Breast epithelium (tissue), 4 donors: ENCODE measurements around the gene FRMPD4. TPM values are rescaled to one million over a fixed set of nuclear protein-coding genes. Genes with fewer than 3 reads are reported as not detected.

Source experiments
- DNase-seq, 2 donors: peaks; one replicate each; pipeline ENCODE4 v3.0.0-alpha.2; 2019; ENCODE audit warnings: low spot score in 2 of 2
- H3K27ac ChIP-seq, 2 donors: fragments of 200-600 bp; sonication (generic) in 1 of 2; one replicate each; pipeline ENCODE4 v1.5.1; 2016 to 2019; ENCODE audit warnings: mild to moderate bottlenecking in 1 of 2
- H3K27me3 ChIP-seq, 2 donors: fragments of 200-600 bp; sonication (generic) in 1 of 2; one replicate each; pipeline versions ENCODE4 v1.5.1 to v1.6.0; 2017 to 2019; ENCODE audit warnings: control low read depth in 1 of 2, mild to moderate bottlenecking in 1 of 2
- H3K36me3 ChIP-seq: fragments of 200-600 bp; one replicate; pipeline ENCODE4 v1.5.1; 2019
- H3K4me1 ChIP-seq, 2 donors: fragments of 200-600 bp; sonication (generic); one replicate each; pipeline ENCODE4 v1.5.1; 2016 to 2019; ENCODE audit warnings: control low read depth in 1 of 2
- H3K4me3 ChIP-seq, 3 donors: fragments of 200-600 bp; sonication (generic); 1 replicate in 2 of 3; 2 replicates in 1 of 3; pipeline ENCODE4 v1.5.1; 2016 to 2019; ENCODE audit warnings: mild to moderate bottlenecking in 3 of 3, moderate library complexity in 2 of 3
- H3K9me3 ChIP-seq, 2 donors: fragments of 200-600 bp; sonication (generic) in 1 of 2; one replicate each; pipeline ENCODE4 v1.5.1; 2016 to 2019; ENCODE audit warnings: control low read depth in 1 of 2
- CTCF ChIP-seq, 3 donors: fragments of 450-650 bp; IDR thresholded peaks; one replicate each; pipeline ENCODE4 v1.5.1; 2016 to 2017; ENCODE audit warnings: antibody characterized with exemption in 3 of 3, mild to moderate bottlenecking in 3 of 3, moderate library complexity in 3 of 3
- POLR2A ChIP-seq: fragments of 450-650 bp; IDR thresholded peaks from one replicate; pipeline ENCODE4 v1.6.1; 2016; ENCODE audit warnings: antibody characterized with exemption, mild to moderate bottlenecking, moderate library complexity
- POLR2AphosphoS5 ChIP-seq, 3 donors: sonication (generic); formaldehyde crosslinking; IDR thresholded peaks; one replicate each; pipeline ENCODE4 v1.6.1; 2017; ENCODE audit warnings: antibody characterized with exemption in 3 of 3
- intact Hi-C: fragments of 100-400 bp; cut with DNase I; formaldehyde crosslinking; loops from one replicate; pipeline ENCODE4 v1.15.1; 2023; ENCODE audit warnings: low total_unique reads
- total RNA-seq, 3 donors: library from RNA; depleted of rRNA; stranded (reverse); fragments of >200 nt; gene quantifications; one replicate each; pipeline ENCODE4 v1.1.0, GENCODE V29; 2016

The FRMPD4 gene
- total RNA-seq, 3 donors from 2014 or later, result under 0.01 TPM

- H3K27me3 ChIP-seq, result peaks cover 0 to 41% of the 10 kb centered on the region in 2 donors
Observed at GRCh38 chrX:12702509-12703091, 564.3 kb downstream of the FRMPD4 start.

GRCh38 chrX:12704706-12705105 is 566.4 kb downstream of the FRMPD4 start:
- Histone ChIP-seq H3K36me3 (no peaks in the 10 kb centered on the region), H3K9me3 (no peaks in the 10 kb centered on the region), H3K4me1 (no peaks in the 10 kb centered on the region), H3K27ac (no peak overlapping the region), H3K4me3 (no peak overlapping the region), H3K27me3 (peaks cover 0 to 35% of the 10 kb centered on the region in 2 donors)
- intact Hi-C loops, result no loop called here
- no peak for DNase-seq
- TF ChIP-seq POLR2A (no peak), CTCF (IDR thresholded peaks at IDR 0.05) (no peak), POLR2AphosphoS5 (IDR thresholded peaks at IDR 0.05) (no peak)

More at GRCh38 chrX:12702509-12703091, 564.3 kb downstream of the FRMPD4 start:
- no peaks in the 10 kb centered on the region for H3K9me3 ChIP-seq
- DNase-seq, result no peak
- TF ChIP-seq POLR2AphosphoS5 (IDR thresholded peaks at IDR 0.05), result no peak
- TF ChIP-seq CTCF (IDR thresholded peaks at IDR 0.05), result no peak
- TF ChIP-seq POLR2A, result no peak
- intact Hi-C loops, result no loop called here
- no peaks in the 10 kb centered on the region for H3K36me3 ChIP-seq
- H3K4me1 ChIP-seq, result no peaks in the 10 kb centered on the region
- H3K27ac ChIP-seq, result no peak overlapping the region
- H3K4me3 ChIP-seq, result no peak overlapping the region

GRCh38 chrX:12709047-12709446 is 570.8 kb downstream of the FRMPD4 start:
- DNase-seq, result no peak
- intact Hi-C loops, result no loop called here
- TF ChIP-seq POLR2A, result no peak
- Histone ChIP-seq H3K27me3 (peaks cover 0 to 16% of the 10 kb centered on the region in 2 donors), H3K27ac (no peak overlapping the region), H3K36me3 (no peaks in the 10 kb centered on the region), H3K9me3 (no peaks in the 10 kb centered on the region), H3K4me3 (no peak overlapping the region), H3K4me1 (no peaks in the 10 kb centered on the region)

- Histone ChIP-seq H3K4me3 (no peak overlapping the region), H3K27ac (no peak overlapping the region), H3K9me3 (no peaks in the 10 kb centered on the region), H3K4me1 (no peaks in the 10 kb centered on the region), H3K27me3 (peaks cover 0 to 15% of the 10 kb centered on the region in 2 donors), H3K36me3 (no peaks in the 10 kb centered on the region)
- intact Hi-C loops, result no loop called here
- no peak for DNase-seq
- TF ChIP-seq POLR2AphosphoS5 (IDR thresholded peaks at IDR 0.05), result no peak
Observed at GRCh38 chrX:12711435-12712040, 573.3 kb downstream of the FRMPD4 start.

- TF ChIP-seq POLR2AphosphoS5 (IDR thresholded peaks at IDR 0.05) (no peak), CTCF (IDR thresholded peaks at IDR 0.05) (no peak), POLR2A (no peak)
- intact Hi-C loops, result no loop called here
- H3K27me3 ChIP-seq, result peaks cover 0 to 46% of the 10 kb centered on the region in 2 donors
Observed at GRCh38 chrX:12716574-12716973, 578.3 kb downstream of the FRMPD4 start.

GRCh38 chrX:12719837-12720236 is 581.6 kb downstream of the FRMPD4 start:
- H3K4me3 ChIP-seq, result no peak overlapping the region
- no peaks in the 10 kb centered on the region for H3K9me3 ChIP-seq
- no peak overlapping the region for H3K27ac ChIP-seq
- no peak for DNase-seq
- H3K36me3 ChIP-seq, result no peaks in the 10 kb centered on the region
- intact Hi-C loops, result no loop called here
- H3K4me1 ChIP-seq, result no peaks in the 10 kb centered on the region
- H3K27me3 ChIP-seq, result peaks cover 0 to 65% of the 10 kb centered on the region in 2 donors
- no peak for TF ChIP-seq POLR2A
- no peak for TF ChIP-seq CTCF (IDR thresholded peaks at IDR 0.05)
- no peak for TF ChIP-seq POLR2AphosphoS5 (IDR thresholded peaks at IDR 0.05)

More at GRCh38 chrX:12716574-12716973, 578.3 kb downstream of the FRMPD4 start:
- Histone ChIP-seq H3K9me3 (no peaks in the 10 kb centered on the region), H3K36me3 (no peaks in the 10 kb centered on the region), H3K4me1 (no peaks in the 10 kb centered on the region), H3K27ac (no peak overlapping the region), H3K4me3 (no peak overlapping the region)
- DNase-seq, result no peak
